NCI-H1092 (cell line): Measurements from ENCODE around the gene AMMECR1L.
"Not testable (repeated sequence)": the region's sequence is repeated elsewhere in the genome, so short reads cannot be mapped to it uniquely, and the experiment has no call there.

Experiments
- DNase-seq: peaks from one replicate; lab custom pipeline; 2025; lab: John Stamatoyannopoulos, UW

The AMMECR1L gene

DNA sequence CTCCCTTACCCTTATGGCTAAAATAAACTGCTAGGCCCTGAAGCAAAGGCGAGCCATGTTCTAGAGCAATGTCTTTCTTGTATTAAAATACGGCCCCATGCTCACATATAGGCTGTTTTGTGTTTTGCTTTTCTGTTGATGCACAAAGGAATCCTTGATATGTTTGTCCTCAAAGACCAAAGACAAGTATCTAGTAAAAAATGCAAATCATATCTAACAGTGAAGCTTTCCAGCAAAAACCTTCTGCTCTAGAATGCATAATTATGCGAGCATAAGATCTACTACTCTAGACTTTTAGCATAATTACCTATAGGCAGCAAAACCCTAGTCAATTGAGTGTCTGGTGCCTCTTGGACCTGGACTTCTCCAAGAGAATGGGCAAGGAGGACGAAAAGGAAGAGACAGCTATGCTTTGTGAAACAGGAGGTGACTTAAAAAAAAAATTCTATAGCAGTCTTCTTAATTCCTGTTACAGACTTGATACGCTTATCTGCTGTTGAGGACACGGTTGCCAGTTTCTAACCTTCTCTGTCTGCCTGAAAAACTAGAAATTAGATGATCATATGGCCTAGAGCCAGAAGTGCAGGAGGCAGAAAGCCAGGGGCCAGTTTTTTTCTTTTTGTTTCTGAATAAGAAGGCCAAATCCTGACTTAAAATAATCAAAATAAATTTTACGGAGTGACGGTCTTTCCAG lies 1.5 kb upstream of the AMMECR1L start:
- no peak for DNase-seq

DNA sequence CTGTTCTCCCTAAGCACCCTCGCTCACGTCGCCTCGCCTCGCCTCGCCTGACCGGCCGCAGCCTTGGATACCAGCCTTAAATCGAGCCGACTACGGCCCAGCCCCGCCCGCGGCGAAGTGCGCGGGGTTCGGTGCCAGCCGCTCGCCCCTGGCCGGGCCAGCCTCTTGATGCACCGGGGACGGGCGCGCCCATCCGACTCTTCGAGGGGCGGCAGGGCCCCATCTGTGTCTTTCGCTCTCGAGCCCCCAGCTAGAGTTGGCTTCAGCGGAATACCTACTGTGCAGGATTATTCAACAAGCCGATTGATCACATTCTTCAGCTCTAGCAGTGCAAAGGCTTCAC lies 808 bp upstream of the AMMECR1L start:
- DNase-seq: not testable (repeated sequence)

DNA sequence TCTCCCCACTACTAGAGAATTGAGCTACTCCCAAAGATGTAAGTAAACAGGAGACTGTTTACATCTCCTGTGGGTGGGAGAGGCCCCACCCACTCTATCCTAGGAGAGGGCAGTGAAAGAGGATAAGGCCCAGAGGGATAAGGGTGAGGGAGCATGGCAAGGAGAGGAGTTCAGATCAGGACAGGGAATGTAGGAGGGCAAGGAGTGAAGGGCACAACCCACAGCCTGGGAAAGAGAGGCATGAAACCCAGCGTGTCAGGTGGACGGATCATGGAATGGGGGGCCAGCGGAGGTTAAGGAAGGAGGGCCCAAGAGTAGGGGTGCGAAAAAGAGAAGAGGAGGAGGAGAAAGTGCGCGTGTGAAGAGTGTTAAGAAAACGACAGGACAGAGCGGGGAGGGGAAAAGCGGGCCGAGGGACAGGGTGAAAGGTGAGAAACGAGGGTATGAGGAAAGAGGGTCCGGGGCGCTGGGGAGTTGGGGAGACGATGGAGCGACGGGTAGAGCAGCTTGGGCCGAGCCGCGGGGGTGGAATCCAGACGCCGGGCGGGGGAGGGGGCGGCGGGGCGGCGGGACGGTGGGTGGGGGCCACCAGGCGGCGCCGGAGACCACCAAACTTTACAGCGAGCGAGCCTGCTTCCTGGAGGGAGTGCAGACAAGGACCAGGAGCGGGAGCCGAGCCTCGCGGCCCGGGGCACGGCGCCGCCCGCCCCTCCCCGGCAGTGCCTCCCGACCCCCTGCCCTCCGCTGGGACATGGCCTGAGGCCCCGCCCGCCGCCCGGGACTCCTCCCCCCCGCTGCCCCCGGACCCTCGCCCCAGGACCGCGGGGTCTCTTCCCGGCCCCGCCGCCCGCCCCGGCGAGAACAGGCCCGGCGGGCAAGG lies 655 bp downstream of the AMMECR1L start:
- not testable (repeated sequence) for DNase-seq

DNA sequence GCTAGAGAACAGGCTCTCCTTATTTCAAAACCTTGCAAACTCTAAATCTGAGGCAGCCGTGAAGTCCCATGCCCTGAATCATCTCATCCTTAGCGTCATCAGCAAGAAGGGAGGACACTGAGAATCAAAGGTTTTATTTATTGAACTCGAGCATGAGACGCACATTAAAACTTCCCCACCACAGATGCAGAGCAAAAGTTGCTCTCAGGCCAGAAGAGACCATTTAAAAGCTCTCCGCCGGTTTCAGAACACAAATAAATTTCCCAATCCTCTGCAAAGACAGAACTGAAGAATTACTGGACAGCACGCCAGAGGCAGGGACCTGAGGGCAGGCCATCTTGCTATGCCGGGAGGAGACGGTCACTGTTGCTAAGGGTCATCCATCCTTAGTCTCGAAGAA lies 1.3 kb downstream of the AMMECR1L start:
- DNase-seq: no peak

DNA sequence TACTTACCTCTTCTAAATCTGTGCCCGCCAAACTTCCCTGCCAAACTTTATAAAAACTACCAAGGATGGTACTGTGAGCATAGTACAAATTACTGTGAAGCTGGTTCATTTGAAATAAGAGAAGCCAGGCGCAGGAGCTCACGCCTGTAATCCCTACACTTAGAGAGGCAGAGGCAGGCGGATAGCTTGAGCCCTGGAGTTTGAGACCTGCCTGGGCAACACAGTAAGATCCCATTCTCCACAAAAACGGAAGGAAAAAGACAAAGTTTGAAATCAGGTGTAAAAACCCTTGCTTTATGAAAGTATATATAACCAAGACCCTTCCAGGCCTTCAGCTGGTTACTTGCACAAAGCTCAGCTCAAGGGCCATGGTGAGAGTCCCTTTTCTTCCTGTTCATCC lies 5.9 kb downstream of the AMMECR1L start:
- no peak for DNase-seq

DNA sequence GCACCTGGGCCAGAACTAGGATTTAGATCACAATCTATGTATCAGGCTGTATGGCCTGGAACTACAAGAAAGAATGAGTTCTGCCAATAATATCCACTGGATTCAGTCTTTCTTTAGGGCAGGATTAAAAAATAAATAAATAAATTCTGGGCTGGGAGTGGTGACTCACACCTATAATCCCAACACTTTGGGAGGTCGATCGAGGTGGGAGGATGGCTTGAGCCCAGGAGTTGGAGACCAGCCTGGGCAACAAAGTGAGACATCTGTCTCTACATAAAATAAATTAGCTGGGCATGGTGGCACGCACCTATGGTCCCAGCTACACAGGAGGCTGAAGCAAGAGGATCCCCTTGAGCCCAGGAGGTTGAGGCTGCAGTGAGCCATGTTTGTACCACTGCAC lies 8.1 kb downstream of the AMMECR1L start:
- no peak for DNase-seq

DNA sequence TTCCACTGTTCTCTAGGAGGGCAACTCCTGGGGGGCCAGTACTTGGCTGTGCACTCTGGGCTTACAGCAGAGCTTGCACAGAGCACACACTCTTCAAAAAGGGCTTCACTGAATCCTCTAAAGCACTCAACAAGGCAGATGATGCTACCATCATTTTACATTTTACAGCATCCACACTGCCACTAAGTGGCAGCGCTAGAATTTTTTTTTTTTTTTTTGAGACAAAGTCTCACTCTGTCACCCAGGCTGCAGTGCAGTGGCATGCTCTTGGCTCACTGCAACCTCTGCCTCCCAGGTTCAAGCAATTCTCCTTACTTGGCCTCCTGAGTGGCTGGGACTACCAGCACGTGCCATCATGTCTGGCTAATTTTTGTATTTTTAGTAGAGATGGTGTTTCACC lies 8.6 kb downstream of the AMMECR1L start:
- DNase-seq: no peak

DNA sequence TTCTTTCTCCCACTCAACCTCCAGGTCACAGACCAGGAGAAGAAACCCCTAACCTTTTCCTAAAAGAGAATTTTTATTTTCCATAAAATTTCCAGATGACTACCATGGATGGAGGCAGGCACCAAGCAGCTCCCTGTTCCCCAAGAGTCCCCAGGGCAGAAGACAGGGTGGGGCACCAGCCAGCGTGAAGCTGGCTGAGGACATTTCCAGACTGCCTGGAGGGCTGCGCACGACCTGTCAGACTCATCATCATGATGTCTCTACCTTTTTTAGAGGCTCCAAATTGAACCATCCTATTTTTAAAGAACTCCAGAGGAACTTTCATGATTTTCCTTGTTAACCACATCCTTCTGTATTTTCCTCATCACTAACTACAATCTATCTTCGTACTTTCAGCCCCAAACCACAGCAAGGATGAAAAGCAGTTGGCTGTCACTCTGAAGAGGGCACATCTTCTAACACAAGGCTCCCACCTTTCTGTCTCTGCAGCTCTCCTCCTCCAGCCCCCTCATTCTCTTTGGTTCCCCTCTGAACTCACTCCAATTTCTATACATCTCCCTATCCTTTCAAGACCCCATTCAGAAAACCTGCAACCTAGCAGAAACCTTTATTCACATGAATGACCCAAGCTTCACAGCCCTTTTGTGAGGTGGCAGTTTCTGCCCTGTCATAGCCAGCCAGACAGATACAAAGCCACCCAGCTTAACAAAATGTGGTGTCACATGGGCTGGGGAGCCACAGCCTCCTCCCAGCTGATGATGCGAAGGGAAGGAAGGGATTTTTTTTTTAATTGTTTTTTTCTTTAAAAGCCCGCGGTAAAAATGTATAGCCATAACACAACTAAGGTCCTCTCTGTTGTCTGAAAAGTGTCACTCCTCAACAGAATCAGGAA lies 11.1 kb downstream of the AMMECR1L start:
- no peak for DNase-seq

DNA sequence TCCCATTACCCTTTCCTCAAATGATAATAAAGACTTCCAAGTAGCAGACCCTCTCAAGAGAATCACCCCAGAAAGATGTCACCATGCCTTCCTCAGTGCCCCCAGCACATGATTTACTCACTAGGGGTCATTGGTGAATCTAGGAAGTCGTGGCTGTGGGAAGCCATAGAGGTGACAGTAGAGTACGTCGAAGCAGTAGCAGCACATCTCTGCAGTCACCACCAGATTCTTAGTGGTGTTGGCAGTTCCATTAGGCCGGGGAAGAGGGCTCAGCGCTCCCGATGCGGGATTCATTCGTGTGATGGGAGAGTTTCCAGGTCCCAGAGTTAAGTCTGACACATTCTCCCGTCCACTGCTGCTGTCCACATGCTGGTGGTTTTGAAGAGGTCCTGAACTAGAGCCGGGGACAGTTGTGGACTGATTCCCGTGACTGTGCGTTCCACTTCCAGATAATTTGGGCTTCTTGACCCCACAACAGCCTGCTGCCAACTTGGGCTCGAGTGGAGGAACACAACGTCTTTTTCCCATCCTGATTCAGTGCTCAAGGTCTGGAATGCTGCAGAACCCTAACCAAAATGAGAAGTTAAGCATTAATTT lies 12.0 kb downstream of the AMMECR1L start:
- DNase-seq: no peak

DNA sequence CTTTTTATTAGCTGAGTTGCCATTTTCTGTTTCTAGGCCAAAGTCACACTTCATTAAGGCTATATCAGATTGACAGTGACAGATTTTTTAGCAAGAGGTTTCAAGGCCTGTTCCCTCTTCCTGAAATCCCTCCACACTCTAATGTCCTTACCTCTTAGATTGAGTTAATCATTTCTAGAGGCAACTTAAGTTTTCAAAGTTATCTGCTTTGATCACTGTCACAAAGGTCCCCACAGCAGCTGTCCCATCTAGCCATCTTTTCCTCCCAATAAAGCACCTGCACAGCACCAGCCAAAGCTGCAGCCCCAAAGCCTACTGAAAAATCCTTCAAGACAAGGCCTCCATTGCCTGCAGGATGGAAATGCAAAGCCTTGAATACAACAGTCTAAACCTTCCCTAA lies 13.4 kb downstream of the AMMECR1L start:
- no peak for DNase-seq

DNA sequence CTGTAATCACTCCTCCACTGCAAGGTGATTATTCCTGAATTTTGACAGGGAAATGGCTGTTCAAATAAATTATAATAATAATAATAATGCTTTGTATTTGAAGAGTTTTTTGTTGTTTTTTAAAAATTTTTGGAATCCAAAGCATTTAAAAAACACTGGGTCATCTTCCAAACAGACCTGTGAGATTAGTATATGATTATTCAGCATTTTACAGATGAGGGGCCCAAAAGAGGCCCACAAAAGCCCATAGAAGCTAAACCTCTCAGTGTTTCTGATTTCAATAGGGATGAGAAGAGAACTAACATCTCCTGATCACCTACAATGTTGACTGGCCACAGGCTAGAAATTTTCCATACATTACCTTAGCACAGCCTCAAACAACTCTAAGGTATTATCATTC lies 19.8 kb downstream of the AMMECR1L start:
- DNase-seq: no peak

DNA sequence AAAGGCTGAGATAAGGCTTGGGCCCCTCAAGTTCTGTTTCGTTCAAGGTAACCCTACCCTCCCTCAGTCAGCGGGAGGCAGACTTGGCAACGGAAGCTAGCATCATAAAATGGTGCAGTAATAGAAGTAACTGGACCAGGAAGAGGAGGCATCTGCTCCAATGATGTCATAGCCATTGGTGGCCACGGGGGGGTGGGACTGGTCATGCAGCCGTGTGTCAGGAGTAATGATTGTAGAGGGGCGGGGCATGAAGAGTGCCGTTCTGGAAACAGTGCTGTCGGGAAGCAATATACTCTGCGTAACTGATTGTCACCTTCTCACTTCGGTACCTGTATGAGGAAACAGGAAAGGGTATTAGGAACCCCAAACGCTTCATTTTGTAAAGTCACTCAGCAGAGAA lies 20.9 kb downstream of the AMMECR1L start:
- DNase-seq: no peak

DNA sequence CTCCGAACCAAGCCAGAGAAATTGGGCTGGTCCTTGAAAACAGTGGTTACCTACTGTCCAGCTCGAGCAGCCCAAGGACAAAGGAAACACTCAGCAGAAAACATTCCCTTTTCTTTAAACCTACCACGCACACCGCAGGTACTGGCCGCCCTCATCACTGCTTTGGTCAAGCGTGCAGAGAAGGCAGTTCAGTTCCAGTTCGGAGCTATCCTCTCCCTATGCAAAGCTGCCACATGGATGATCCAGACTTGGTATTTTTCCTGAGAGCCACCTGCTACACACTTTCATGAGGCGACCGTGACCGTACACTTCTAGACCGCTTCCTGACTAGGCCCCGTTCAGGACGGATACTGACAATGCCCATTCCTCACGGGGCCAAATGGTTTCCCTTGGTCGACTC lies 23.5 kb downstream of the AMMECR1L start:
- DNase-seq: no peak

DNA sequence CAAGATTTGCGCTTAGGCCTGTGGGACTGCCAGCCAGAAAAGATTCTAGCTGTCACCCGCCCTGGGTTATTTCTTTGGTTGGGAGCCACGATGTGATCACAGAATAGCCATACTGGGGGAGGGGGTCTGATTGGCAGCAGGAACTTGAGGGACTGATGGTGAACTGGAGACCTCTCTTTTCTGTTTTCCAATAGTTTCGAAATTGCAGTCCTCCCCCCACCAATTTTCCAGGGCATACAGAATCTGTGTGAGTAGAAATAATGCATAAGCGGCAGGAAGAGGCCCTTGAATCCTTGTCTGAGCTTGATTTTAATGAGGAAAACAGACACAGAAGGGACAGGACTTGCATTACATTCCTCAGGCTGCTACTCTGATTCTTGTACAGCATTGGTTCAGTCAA lies 25.6 kb downstream of the AMMECR1L start:
- DNase-seq: no peak

DNA sequence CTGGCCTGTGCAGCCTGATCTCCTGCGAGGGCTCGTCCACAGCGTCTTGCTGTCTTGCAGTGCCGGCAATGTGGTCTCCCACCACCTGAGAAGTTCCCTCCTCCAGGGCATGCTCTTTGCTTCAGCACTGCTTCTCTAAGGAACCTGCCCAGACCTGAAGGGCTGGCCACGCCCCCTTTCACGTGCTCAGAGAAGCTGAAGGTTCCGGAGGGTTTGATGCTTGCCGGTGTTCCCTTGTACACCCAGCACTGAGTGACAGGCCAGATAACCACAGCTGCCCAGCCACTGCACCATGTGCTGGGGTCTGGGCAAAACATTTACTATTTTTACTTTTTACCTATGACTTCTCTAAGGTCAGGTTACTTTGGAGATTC lies 26.1 kb downstream of the AMMECR1L start:
- DNase-seq: no peak

DNA sequence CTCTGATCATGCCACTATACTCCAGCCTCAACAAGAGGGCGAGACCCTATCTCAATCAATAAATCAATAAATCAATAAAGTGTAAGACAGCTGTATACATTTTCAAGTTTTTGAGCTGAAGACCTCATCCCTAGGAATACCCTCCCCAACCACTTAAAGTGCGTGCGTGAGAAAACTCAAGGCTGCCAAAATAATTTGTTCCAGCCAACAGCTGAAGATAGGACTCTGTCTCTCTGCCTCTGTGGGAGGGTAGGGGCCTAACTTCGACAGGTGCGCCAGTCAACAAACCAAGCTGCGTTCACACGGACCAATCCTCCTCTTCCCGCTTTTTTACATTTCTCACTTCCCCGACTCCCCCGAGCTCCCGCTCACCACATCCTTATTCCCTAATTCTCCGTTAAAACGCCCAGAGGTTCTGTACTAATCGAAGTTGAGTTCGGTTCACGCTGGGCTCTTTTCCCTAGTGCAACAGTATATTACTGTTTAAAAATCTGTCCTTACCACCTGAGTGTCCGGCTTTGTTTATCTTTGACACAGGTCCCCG lies 28.4 kb downstream of the AMMECR1L start:
- peak; percentile 10 for DNase-seq

DNA sequence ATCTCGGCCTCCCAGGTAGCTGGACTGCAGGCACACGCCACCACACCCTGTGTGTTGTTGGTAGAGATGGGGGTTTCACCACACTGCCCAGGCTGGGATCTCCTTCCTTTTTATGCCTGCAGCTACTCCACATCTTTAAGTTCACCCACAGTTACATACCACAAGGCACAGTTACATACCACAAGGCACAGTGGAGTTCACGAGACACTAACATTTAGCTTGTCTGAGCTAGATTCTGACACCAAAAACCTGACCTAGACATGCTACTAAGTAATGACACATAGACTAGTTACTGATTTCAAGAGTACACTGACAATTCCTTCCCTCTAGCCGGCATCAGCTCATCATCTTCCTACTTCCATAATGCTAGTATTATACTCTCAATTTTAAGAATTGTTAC lies 32.1 kb downstream of the AMMECR1L start:
- DNase-seq: no peak

DNA sequence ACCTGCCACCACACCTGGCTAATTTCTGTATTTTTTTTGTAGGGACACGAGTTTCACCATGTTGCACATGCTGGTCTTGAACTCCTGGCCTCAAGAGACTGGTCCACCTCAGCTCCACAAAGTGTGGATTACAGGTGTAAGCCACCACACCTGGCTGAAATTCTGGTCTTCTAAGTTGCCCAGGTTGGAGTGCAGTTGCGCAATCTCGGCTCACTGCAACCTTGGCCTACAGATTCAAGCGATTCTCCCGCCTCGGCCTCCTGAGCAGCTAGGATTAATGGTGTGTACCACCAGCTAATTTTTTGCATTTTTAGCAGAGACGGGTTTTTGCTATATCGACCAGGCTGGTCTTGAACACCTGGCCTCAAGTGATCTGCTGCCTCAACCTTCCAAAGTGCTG lies 33.4 kb downstream of the AMMECR1L start:
- no peak for DNase-seq

DNA sequence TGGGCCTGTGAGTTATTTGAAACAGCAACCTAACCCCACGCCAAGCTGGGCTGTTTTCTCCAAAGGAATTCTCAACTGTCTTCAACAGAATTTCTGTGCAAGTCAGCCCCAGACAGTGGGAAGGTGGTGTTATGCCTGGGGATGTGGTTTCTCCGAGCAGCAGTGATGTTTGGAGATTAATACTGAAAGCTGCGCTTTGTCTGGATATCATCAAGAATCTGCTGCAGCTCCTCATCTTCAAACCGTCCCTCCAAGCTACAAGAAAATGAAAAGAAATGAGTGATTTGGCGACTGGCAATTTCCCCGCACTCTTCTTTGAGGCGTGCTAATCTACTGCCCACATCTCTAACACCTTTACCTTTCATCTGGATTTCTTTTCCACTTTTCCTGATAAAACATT lies 37.8 kb downstream of the AMMECR1L start:
- DNase-seq: no peak

DNA sequence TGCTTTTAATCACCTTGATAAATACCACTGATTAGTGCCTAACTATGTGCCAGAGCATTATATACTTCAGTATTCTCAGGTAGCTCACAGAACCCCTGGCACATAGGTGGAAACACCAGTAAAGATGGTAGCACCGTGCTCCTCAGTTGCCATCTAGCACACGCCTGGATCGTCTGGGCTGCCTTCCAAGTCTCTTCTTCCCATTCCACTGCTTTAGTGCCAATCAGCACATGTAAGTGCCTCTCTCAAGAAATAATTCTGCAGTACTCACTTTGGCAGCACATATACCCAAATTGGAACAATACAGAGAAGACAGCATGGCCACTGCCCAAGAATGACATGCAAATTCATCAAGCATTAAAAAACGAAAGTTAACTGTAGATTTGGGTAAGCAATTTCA lies 40.8 kb downstream of the AMMECR1L start:
- DNase-seq: no peak

DNA sequence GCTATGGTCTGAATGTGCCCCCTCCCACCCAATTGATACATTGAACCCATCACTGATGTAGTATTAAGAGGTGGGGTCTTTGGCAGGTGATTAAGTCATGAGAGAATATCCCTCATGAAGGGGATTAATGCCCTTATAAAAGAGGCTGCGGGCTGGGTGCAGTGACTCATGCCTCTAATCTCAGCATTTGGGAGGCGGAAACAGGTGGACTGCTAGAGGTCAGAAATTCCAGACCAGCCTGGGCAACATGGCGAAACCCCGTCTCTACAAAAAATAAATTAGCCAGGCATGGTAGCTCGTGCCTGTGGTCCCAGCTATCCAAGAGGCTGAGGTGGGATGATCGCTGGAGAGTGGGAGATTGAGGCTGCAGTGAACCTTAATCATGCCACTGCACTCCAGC lies 42.1 kb downstream of the AMMECR1L start:
- DNase-seq: no peak
